NB4 (cell line): ENCODE measurements around the gene PAMR1.

Experiments used
- MAX ChIP-seq: IDR thresholded peaks from 2 replicates; pipeline ENCODE4 v1.6.1; 2011; ENCODE audit warnings: low read depth, low read length
- POLR2A ChIP-seq: IDR thresholded peaks from 2 replicates; pipeline ENCODE4 v1.6.1; 2011; ENCODE audit warnings: mild to moderate bottlenecking; ENCODE audit not compliant: insufficient read length; ENCODE audit errors: extremely low read depth

DNA sequence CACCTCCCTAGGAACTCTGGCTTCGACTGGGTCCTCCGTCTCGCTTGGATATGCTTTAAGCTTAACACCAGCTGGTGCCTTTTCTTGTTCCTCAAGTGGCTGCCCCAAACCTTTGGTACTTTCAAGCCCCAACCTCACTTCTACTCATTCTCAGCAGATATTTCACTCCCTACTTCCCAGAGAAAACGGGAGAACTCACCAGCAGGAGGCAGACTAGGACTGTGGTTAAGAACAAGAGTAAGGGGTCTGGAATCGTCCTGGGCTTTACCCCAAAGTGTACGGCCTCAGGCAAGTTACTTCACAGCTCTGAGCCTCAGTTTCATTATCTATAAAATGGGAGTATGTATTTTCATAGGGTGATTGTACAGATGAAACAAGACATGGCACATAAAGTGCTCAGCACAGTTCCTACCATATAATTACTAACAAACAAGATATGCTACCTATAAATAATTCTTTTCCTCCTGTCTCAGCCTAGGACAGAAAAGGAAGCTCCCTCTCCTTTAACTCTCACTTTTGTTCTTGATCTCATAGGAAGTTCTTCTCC is 37.8 kb downstream of the PAMR1 start:
- TF ChIP-seq POLR2A (no peak), MAX (no peak)
